Renal pelvis (tissue), 12 donors: ENCODE measurements around the gene PSMB8. TPM values are rescaled to one million over a fixed set of nuclear protein-coding genes. Genes with fewer than 3 reads are reported as not detected.
"Not testable (repeated sequence)": the region's sequence is repeated elsewhere in the genome, so short reads cannot be mapped to it uniquely, and the experiment has no call there.

Experiments
- DNase-seq: peaks from one replicate; pipeline ENCODE4 v3.0.0-alpha.2; 2013
- long read RNA-seq, 16 experiments: transcript quantifications; one replicate each; lab custom pipeline, GENCODE V29; 2026
- polyA plus RNA-seq, 3 donors: library from polyadenylated mRNA; unstranded; fragments of 120-200 nt; gene quantifications; one replicate each; pipeline ENCODE4 v1.2.1, GENCODE V29; 2013; ENCODE audit not compliant: insufficient read length in 3 of 3

PSMB8 gene
- polyA plus RNA-seq: 10 to 100 TPM; 21.2 to 22.0 (median 21.4) TPM
- long read RNA-seq, donor 1, transcript PSMB8-202 (6 exons, 1,124 nt): major isoform, 7 of 12 reads
- long read RNA-seq, donor 1, partial matches to known transcripts: 0 of 12 reads
- long read RNA-seq, donor 1, other reads (novel, unspliced or antisense): 0 of 12 reads
- long read RNA-seq, donor 2, transcript PSMB8-202 (6 exons, 1,124 nt): major isoform, 11 of 15 reads
- long read RNA-seq, donor 2, partial matches to known transcripts: 0 of 15 reads
- long read RNA-seq, donor 2, other reads (novel, unspliced or antisense): 0 of 15 reads
- long read RNA-seq, donor 3, transcript PSMB8-202 (6 exons, 1,124 nt): major isoform, 22 of 34 reads
- long read RNA-seq, donor 3, transcript PSMB8-201 (6 exons, 1,351 nt): minor isoform, 5 of 34 reads
- long read RNA-seq, donor 3, transcript PSMB8-205 (2 exons, 835 nt): minor isoform, 7 of 34 reads
- long read RNA-seq, donor 3, partial matches to known transcripts: 0 of 34 reads
- long read RNA-seq, donor 3, other reads (novel, unspliced or antisense): 0 of 34 reads
- long read RNA-seq, donor 4, transcript PSMB8-205 (2 exons, 835 nt): minor isoform, 7 of 33 reads
- long read RNA-seq, donor 4, transcript PSMB8-202 (6 exons, 1,124 nt): major isoform, 25 of 33 reads
- long read RNA-seq, donor 4, partial matches to known transcripts: 0 of 33 reads
- long read RNA-seq, donor 4, other reads (novel, unspliced or antisense): 0 of 33 reads
- long read RNA-seq, donor 5, transcript PSMB8-202 (6 exons, 1,124 nt): major isoform, 10 of 10 reads
- long read RNA-seq, donor 5, partial matches to known transcripts: 0 of 10 reads
- long read RNA-seq, donor 5, other reads (novel, unspliced or antisense): 0 of 10 reads
- long read RNA-seq, donor 6, transcript PSMB8-202 (6 exons, 1,124 nt): major isoform, 15 of 24 reads
- long read RNA-seq, donor 6, partial matches to known transcripts: 6 of 24 reads
- long read RNA-seq, donor 6, other reads (novel, unspliced or antisense): 0 of 24 reads
- long read RNA-seq, donor 7, transcript PSMB8-202 (6 exons, 1,124 nt): major isoform, 12 of 26 reads
- long read RNA-seq, donor 7, partial matches to known transcripts: 5 of 26 reads
- long read RNA-seq, donor 7, other reads (novel, unspliced or antisense): 0 of 26 reads
- long read RNA-seq, donor 8, transcript PSMB8-202 (6 exons, 1,124 nt): major isoform, 6 of 7 reads
- long read RNA-seq, donor 8, partial matches to known transcripts: 0 of 7 reads
- long read RNA-seq, donor 8, other reads (novel, unspliced or antisense): 0 of 7 reads
- long read RNA-seq, donor 9, transcript PSMB8-202 (6 exons, 1,124 nt): major isoform, 25 of 34 reads
- long read RNA-seq, donor 9, partial matches to known transcripts: 0 of 34 reads
- long read RNA-seq, donor 9, other reads (novel, unspliced or antisense): 0 of 34 reads
- long read RNA-seq, donor 10, transcript PSMB8-205 (2 exons, 835 nt): minor isoform, 6 of 23 reads
- long read RNA-seq, donor 10, transcript PSMB8-202 (6 exons, 1,124 nt): major isoform, 13 of 23 reads
- long read RNA-seq, donor 10, partial matches to known transcripts: 0 of 23 reads
- long read RNA-seq, donor 10, other reads (novel, unspliced or antisense): 0 of 23 reads
- long read RNA-seq, donor 11, transcript PSMB8-202 (6 exons, 1,124 nt): major isoform, 11 of 19 reads
- long read RNA-seq, donor 11, partial matches to known transcripts: 0 of 19 reads
- long read RNA-seq, donor 11, other reads (novel, unspliced or antisense): 0 of 19 reads
- long read RNA-seq, donor 12, transcript PSMB8-202 (6 exons, 1,124 nt): major isoform, 17 of 22 reads
- long read RNA-seq, donor 12, partial matches to known transcripts: 0 of 22 reads
- long read RNA-seq, donor 12, other reads (novel, unspliced or antisense): 0 of 22 reads
- long read RNA-seq, donor 13, transcript PSMB8-205 (2 exons, 835 nt): major isoform, 6 of 13 reads
- long read RNA-seq, donor 13, transcript PSMB8-202 (6 exons, 1,124 nt): minor isoform, 5 of 13 reads
- long read RNA-seq, donor 13, partial matches to known transcripts: 0 of 13 reads
- long read RNA-seq, donor 13, other reads (novel, unspliced or antisense): 0 of 13 reads
- long read RNA-seq, donor 14, transcript PSMB8-202 (6 exons, 1,124 nt): major isoform, 18 of 34 reads
- long read RNA-seq, donor 14, partial matches to known transcripts: 11 of 34 reads
- long read RNA-seq, donor 14, other reads (novel, unspliced or antisense): 0 of 34 reads
- long read RNA-seq, donor 15, transcript PSMB8-202 (6 exons, 1,124 nt): major isoform, 34 of 47 reads
- long read RNA-seq, donor 15, transcript PSMB8-205 (2 exons, 835 nt): minor isoform, 11 of 47 reads
- long read RNA-seq, donor 15, partial matches to known transcripts: 0 of 47 reads
- long read RNA-seq, donor 15, other reads (novel, unspliced or antisense): 0 of 47 reads
- long read RNA-seq, donor 16, transcript PSMB8-205 (2 exons, 835 nt): minor isoform, 6 of 25 reads
- long read RNA-seq, donor 16, transcript PSMB8-202 (6 exons, 1,124 nt): major isoform, 18 of 25 reads
- long read RNA-seq, donor 16, partial matches to known transcripts: 0 of 25 reads
- long read RNA-seq, donor 16, other reads (novel, unspliced or antisense): 0 of 25 reads

DNA sequence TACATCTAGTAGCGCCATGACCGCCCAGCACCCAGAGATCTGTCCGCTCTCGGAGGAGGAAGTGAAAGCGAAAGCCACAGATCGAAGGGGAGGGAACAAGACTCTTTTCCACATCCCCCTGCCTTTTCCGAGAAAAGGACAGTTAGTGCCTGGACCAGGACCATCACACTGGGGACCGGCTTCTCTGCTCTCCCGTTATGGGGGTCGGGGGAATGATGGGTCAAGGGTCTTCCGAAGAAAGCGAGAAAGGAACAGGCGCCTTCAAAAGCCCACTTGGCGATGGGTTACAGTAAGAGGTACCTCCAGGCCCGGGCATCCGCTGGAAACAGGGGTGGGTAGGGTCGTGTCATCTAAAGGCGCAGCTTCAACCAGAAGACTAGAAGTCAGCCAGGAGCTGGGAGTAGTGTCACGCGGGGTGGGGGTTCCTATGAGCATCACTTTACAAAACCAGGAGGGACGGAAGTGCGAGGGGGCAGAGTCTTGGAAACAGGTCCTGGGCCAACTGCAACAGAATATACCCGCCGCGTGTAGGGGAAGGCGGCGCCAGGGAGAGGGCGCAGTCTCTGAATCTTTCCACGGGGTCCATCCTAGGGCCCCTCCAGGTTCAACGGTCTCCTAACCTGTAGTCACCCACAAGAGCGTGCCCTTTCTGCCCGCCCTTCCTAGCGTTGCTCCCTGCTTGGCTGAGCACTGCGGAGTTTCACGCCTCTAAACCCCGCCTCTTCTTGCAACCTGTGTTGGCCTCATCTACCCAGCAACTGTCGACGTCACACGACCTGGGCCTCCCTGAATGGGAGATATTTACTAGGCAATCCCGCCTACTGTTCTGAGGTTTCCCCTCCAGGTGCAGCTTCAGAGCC lies at the start of gene PSMB8:
PSMB8 (minus strand) TSS at position 69 of the 860 bp plus-strand sequence; CDS start at position 18, 51 bp downstream.
- peak; percentile 95 for DNase-seq

DNA sequence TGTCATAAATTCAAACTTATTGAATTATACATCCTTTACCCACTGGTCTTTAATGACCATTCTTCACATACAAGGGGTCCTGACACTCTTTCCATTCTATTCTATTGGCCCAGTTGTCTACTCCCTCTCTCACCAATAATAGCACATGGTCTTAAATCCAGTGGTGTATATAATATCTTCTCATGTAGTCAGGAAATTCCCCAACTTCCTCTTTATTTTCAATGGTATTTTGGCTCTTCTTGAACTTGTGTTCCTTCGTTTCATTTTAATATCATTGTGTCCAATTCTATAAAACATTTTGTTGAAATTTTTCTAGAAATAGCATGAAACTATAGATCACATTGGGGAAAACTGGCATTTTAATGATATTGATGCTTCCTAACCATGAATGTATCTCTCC lies 47.0 kb upstream of the PSMB8 start:
- DNase-seq: no peak

GRCh38 chr6:32889533-32889932 lies 45.7 kb upstream of the PSMB8 start:
- DNase-seq: no peak

DNA sequence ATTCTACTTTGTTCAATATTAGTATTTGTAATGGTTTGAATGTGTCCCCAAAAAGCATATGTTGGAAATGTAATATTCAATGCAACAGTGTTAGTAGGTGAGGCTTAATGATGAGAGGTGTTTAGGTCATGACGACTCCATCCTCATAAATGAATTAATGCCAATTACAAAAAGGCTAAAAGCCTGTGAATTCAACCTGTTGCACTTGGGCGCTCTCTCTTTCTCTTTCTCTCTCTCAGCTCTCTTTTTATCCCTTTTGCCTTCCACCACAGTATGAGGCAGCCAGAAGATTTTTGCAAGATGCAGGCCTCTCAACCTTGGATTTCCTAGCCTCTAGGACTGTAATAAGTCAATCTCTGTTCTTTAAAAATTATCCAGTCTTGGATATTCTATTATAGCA lies 44.7 kb upstream of the PSMB8 start:
- no peak for DNase-seq

DNA sequence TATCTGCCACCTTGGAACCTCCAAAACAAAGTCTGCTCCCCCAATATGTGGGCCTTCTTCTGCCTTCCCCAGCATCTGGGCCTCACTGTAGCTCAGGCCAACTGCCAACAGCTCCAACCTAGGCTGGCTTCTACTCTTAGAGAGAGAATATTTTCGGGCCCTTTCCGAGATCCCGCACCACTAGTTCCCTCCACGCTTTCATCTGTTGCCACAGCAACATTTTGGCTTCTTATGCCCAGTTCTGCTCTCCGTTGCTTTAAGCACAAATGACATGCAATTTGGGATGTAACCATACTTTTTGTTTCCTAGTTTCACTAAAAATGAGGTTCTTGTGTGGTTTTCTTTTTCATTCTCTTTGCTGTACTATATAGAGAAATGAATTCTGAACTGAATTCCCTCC lies 43.8 kb upstream of the PSMB8 start:
- no peak for DNase-seq

- no peak for DNase-seq
These were observed 43.0 kb upstream of the PSMB8 start for GRCh38 chr6:32886681-32887383.

- peak; percentile 80 for DNase-seq
These were observed 41.9 kb upstream of the PSMB8 start for GRCh38 chr6:32885698-32886286.

DNA sequence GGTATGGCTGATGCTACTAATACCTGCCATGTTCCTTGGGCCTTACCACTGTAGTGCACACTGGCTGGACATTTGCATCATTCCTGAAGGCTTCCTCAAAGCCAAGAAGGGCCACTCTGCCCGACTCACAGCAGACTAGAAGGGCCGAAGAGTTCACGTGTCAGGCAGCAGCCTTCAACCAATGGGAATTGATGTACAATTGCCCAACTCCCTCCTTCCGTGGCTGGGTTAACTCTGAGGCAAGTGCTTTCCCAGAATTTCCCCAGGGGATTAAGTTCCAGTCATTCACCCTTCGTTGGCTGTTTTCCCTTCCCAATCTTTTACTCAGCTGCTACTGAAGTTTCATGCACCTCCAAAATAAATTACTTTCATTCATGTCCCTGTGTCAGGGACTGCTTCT lies 39.9 kb upstream of the PSMB8 start:
- no peak for DNase-seq

GRCh38 chr6:32882879-32883250 lies 39.0 kb upstream of the PSMB8 start:
- DNase-seq: no peak

- not testable (repeated sequence) for DNase-seq
These were observed 37.1 kb upstream of the PSMB8 start for GRCh38 chr6:32880962-32881361.

- no peak for DNase-seq
These were observed 35.8 kb upstream of the PSMB8 start for GRCh38 chr6:32879691-32880090.

DNA sequence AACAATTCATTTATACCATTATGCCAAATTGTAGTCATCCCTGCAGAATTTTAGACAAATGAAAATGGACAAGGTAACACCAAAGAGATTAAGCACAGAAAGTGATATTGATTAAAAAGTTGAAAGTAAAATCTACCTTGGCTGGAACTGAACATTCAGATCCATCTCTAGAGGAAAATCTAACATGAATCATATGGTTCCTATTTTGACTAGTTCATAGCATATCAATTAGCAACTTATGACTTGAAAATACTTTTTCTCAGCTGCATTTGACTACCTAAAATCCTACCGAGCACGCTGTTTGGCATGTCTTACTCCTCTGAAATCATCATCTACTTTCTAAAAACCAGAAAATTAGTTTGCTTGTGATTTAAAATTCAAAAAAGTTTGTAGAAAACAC lies 32.8 kb upstream of the PSMB8 start:
- DNase-seq: no peak

DNA sequence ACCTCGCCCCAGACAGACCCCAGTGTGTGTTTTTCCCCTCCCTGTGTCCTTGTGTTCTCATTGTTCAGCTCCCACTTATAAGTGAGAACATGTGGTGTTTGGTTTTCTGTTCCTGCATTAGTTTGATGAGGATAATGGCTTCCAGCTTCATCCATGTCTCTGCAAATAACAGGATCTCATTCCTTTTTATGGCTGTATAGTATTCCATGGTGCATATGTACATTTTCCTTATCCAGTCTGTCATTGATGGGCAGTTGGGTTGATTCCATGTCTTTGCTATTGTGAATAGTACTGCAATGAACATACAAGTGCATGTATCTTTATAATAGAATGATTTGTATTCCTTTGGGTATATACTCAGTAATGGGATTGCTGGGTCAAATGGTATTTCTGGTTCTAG lies 30.1 kb upstream of the PSMB8 start:
- DNase-seq: not testable (repeated sequence)

DNA sequence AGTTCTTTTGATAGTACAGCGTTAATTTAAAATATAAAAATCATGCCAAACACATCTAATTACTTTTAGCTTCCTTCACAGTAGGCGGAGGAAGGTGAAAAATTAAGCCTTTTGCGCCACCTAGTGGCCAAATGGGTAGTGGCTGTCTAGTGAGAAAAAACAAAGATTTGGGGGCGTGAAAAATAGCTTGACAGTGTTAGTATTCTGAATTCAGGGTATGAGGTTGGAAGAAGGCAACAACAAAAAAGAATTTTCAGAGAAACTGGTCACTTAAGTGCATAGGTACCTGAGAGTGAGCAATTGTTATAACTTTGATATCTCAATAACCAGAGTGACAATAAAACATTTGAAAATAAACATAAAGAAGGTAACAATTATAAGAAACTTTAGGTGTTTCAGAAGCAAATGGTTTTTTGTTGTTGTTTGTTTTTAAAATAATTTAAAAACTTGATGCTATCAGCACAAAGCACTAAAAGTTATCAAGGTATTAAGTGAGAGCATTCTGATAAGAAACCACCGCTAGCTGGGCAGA lies 24.5 kb upstream of the PSMB8 start:
- DNase-seq: peak; percentile 81

DNA sequence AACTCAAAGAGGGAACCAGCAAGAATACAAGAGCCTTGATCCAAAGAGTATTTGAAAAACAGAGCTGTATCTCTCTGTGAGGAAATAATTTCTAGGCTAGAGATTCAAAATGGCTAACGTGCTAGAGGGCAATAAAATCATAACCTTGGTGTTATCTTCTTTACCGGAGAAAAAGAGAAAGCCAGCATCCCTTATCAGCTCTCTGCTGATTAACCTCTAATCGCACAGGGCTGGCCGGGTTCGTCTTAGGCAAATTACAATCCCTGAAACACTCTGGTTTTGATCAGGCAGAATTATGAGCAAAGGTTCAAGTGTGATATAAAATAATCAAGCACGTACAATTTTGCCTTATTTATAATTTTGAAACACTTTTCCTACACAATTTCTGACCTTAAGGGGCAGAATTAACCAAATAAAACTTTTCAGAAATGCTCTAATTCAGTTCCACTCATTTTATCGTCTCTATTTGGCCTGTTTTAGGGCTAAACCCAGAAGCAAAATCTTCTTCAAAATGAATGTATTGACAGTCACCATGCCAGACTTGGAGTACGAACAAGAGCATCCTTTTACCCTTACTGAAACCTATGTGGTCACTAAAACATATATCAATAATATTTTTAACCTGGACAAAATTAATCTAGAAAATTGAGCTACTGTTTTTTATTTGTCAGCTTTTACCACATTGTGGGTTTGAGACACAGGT lies 23.9 kb upstream of the PSMB8 start:
- DNase-seq: no peak

DNA sequence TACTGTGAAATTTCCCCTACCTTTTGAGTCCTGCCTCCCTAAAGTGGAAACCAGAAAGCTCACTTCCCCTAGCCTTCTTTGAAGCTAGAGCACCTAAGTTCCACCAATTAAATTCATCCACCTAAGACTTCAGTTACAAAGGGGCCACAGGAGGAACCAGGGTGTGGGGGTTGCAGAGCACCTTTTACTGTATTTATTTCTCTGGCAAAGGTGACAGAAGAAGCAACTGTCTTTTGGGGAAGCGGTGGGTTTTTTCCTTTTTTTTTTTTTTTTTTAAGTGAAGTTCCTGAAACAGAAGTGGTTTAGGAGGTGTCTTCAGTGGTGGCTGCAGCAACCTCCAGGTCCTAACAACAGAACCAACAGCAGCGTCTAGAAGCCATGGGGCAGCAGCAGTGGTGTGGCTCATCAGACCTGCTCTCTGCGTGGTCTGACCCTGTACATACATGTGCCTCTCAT lies 23.2 kb upstream of the PSMB8 start:
- no peak for DNase-seq
